GM23248 (cell line): ENCODE data around the gene FAM149A.

Experiments used
- EZH2 ChIP-seq: fragments of 200-600 bp; sonication (generic); IDR thresholded peaks from 2 replicates; pipeline ENCODE4 v1.6.1; 2018; ENCODE audit warnings: antibody characterized with exemption, mild to moderate bottlenecking; ENCODE audit not compliant: insufficient read depth, poor library complexity, severe bottlenecking
- EZH2phosphoT487 ChIP-seq: fragments of 200-600 bp; sonication (generic); IDR thresholded peaks from 2 replicates; pipeline ENCODE4 v1.6.1; 2018; ENCODE audit warnings: antibody characterized with exemption, moderate library complexity, mild to moderate bottlenecking, low read depth; ENCODE audit not compliant: insufficient read depth

DNA sequence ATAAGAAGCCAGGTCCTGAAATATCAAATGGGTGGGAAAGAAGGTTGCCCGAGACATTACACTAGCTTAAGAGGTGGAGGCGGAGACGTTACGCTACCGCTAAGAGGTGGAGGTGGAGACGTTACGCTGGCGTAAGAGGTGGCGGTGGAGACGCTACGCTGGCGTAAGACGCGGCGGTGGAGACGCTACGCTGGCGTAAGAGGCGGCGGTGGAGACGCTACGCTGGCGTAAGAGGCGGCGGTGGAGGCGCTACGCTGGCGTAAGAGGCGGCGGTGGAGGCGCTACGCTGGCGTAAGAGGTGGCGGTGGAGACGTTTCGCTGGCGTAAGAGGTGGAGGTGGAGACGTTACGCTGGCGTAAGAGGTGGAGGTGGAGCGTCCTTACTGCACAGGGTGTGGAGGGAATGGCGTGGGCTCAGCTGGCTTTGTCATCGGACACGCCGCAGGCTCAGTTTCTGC lies 99.6 kb downstream of the FAM149A start:
- no peak for TF ChIP-seq EZH2phosphoT487
- no peak for TF ChIP-seq EZH2
